GM15510 (cell line): ENCODE measurements around the gene SCD.

ENCODE experiments used
- POLR2A ChIP-seq: IDR thresholded peaks from 3 replicates; pipeline ENCODE4 v1.6.1; 2011; ENCODE audit warnings: borderline replicate concordance; ENCODE audit not compliant: insufficient read length; ENCODE audit errors: extremely low read depth

SCD gene

DNA sequence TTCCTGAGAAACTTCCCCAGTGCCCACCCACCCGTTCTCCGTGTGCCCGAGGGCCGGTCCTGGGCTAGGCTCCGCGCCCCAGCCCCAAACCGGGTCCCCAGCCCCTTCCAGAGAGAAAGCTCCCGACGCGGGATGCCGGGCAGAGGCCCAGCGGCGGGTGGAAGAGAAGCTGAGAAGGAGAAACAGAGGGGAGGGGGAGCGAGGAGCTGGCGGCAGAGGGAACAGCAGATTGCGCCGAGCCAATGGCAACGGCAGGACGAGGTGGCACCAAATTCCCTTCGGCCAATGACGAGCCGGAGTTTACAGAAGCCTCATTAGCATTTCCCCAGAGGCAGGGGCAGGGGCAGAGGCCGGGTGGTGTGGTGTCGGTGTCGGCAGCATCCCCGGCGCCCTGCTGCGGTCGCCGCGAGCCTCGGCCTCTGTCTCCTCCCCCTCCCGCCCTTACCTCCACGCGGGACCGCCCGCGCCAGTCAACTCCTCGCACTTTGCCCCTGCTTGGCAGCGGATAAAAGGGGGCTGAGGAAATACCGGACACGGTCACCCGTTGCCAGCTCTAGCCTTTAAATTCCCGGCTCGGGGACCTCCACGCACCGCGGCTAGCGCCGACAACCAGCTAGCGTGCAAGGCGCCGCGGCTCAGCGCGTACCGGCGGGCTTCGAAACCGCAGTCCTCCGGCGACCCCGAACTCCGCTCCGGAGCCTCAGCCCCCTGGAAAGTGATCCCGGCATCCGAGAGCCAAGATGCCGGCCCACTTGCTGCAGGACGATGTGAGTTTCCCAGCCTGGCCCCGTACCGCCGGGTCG, at the start of gene SCD:
Gene SCD, plus strand, starts transcription at position 469 of the 803 bp plus-strand sequence. Its CDS starts 272 bp downstream, at position 741.
- peak; percentile 86 for TF ChIP-seq POLR2A

DNA sequence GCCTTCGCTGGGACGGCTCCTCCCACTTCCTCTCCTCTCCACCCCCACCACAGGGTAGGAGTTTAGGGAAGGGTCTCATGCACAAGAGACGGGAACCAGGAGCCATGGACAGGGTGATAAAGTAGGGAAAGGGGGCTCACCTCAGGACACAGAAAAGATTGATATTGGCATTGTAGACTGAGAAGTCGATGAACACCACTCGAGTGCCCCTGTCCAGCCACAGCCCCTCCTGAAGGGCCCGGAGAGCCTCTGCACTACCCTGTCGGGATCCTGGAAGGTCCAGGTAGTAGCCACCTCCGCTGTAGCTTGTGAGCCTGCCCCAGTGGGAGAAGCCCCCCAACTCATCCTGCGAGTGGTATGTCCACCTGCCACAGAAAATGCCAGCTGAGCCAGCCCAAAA, 49.8 kb upstream of the SCD start:
- TF ChIP-seq POLR2A, result no peak

DNA sequence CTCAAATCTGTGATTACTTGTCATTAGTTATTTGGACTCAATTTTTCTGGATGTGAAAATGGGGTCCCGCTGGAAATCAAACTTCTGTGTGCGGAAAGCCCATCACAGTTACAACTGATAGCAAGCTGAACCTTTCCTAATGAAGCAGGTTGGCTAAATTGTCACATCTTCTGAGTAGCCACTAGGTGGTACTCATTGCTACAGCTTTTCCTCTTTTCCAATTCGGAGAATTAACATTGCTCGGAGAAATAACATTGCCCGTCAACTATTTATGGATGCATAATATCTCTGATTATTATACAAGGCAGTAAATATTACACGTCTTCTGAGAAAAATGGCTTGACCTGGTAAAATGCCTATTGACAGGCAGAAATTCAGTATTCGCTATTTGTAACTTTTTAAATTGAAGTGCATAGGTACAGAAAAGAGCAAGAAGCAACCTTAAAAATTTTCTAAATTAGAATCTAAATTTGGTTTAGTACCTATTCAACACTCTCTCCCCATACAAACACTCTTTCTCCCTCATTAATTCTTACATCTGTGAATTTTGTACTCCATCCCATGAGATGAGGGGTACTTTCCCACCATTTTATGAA, 43.2 kb upstream of the SCD start:
- no peak for TF ChIP-seq POLR2A

DNA sequence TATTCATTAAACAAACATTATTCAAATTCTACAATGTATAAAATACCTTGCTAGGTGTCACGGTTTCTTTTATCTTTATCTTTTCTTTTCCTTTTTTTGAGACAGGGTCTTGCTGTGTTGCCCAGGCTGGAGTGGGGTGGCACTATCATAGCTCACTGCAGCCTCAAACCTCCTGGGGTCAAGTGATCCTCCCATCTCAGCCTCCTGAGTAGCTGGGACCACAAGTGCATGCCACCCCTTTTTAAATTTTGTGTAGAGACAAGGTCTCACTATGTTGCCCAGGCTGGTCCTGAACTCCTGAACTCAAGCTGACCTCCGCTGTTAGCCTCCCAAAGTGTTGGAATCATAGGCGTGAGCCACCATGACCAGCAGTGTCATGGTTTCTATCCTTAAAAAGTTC, 42.6 kb upstream of the SCD start:
- TF ChIP-seq POLR2A, result no peak

DNA sequence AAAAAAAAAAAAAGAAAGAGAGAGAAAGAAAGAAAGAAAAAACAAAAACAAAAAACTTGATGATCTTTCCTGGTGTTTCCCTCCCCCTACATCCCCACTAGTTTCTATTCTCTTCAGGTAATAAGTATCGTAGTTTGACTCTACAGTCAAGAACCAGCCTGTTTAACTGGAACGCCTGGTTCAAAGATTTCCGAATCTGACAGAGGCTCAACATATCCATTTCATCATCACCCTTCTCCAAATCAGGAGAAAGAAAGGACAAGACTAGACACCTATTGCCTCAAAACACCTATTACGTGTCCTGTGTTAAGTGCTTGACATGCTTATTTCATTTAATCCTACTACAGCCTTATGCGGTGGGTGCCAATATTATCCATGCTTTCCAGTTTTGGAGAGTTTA, 40.2 kb upstream of the SCD start:
- TF ChIP-seq POLR2A, result no peak

DNA sequence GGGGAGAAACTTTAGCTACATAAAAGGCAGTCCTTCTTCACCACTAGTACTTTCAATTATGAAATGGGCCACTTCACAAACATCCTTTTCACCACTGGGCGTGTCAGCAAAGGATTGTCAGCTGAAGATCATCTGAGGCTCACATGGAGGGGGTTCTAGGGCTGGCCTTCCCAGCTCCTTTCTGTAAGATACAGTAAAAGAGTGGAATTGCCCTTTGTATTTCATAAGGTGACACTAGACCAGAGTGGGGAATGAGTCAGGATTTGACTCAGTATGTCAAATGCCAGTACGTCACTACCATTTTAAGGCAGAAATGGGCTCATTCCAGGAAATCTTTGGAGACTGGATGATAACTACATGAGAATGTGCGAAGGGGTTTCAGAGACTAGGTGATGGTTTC, 39.3 kb upstream of the SCD start:
- TF ChIP-seq POLR2A, result no peak

DNA sequence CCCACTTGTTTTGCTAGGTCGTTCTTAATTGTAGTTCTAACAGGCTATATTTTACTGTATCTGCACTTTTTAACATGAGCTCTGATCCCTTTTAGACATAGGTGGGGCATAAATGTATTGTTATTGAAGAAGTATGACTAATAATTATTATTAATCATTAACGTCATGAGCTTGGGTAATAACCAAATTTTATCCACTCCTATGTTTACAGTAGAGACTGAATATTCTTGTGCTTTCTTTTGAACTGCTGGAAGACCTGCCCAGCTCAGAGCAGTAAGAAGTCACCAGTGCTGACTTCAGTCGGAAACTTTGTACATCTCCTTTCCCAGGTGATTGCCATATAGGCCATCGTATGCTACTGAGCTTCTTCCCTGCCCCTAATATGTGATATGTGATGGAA, 35.7 kb upstream of the SCD start:
- TF ChIP-seq POLR2A, result no peak

DNA sequence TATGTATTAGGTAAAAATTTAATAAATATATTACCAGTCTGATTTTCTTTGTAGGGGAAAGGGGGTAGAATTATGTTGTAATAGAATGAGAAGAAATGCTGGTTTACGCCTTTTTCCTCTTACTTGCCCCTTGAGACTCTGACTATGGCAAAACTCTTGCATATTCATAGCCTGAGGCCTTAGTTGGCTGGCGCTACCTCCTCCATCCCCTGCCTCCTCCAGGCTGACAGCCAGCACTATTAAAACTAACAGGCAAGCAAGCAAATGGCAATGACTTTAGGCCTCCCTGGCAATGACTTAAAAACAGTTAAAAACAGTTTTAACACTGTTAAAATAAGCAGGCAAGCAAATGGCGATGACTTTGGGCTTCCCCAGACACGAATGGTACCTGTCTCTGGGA, 31.4 kb upstream of the SCD start:
- TF ChIP-seq POLR2A, result no peak

DNA sequence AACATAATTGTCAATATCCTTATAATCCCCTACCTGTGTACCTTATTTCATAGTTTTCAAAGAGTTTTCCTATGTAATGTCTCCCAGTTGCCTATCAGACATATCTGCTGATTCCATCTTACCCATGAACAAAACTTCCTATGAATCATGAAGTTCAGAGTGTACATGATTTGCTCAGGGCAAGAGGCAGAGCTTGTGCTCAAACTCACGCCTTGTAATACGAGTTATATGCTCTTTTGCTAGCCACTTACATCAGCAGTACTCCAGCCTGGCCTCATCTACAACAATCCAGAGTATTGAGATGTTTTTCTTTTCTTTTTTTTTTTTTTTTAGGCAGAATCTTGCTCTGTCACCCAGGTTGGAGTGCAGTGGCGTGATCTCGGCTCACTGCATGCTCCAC, 28.8 kb upstream of the SCD start:
- TF ChIP-seq POLR2A, result no peak

DNA sequence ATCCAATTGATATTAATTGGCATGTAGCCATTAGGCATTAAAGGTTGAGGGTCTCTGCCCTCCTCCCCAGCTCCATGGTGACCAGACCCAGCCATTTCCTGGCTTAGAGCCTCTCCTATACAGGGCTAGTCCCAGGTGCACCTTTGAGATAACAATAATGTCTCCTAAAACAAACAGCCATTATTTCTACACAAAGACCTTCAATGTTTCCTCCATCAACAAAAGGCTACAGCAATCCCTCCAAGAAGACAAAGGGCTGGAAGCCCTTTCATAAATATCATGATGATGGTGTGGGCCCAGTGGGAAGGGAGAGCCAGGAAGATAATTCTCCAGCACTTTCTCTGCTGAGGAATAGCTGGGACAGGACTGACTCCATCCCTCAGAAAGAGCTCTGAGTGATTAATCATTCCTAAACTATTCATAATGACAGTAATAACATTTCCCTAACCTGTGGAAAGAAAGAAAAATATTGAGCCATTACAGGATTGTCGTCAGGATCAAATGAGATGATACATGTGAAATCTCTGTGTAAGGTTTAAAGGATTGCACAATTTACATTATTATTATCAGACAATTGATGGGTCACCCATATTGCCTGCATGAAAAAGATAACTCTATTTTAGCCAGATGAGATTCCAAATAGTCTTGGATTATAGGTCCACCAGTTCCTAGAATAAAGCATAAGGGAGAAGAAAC, 27.2 kb upstream of the SCD start:
- no peak for TF ChIP-seq POLR2A

DNA sequence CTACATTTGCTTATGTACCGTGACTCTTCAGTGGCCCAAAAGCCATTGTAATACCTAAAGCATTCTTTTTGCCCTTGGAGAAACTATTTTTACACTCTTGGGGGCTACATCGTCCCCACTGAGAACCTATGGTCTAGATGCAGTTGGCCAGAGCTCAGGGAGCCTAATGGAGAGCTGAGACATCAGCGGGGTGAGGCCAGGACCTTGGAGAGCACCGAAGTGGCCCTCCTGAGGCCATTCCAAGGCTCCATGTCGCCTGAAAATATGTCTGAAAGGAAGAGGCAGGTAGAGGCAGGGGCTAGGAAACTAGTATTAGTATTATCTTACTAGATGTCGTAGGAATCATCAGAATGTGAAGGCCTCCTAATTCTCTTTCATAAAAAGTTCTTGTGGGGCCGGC, 21.9 kb upstream of the SCD start:
- no peak for TF ChIP-seq POLR2A

DNA sequence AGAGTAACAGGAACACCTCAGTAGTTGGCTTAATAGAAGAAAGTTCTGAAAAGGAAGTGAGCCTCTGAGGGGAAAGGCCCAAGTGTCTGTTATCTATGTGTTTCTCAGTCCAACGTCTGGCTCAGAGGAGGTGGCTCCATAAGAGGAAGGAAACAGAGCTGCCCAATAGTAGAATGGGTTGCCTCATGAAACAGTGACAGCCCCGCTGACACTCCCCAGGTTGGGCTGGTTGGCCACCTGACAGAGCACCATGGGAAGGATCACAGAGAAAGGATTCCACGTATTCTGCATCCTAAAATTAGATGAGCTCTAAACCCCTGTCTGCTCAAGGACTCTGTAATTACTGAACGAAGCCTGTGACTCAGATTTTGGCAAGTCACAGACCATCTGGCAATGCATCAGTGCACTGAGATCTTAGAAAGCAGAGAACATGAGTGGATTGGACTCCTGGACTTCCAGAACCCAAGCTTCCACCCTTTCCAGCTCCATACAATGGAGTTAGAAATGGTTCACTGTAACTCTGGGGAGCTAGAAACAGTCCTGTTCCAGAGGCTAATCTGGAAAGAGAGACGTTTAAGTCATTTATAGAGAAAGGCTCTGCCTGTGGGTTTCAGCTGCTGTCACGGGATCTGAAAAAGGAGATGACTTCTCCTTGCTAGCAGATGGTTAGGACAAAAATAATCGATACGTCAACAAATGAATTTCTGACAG, 19.9 kb upstream of the SCD start:
- peak; percentile 23 for TF ChIP-seq POLR2A

DNA sequence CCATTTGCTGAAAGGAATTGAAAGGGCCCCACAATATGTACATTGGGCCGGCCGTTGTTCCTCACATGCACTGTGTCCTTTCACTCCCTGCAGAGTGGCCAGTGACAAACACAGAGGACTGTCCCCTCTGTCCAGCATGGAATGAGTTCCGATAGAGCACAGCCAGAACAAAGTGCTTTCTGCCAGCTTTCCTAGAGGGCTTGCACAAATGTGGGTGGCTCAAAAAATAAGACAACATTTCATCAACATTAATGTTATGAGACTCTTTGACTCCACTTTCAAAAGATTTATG, 19.4 kb upstream of the SCD start:
- TF ChIP-seq POLR2A, result no peak

DNA sequence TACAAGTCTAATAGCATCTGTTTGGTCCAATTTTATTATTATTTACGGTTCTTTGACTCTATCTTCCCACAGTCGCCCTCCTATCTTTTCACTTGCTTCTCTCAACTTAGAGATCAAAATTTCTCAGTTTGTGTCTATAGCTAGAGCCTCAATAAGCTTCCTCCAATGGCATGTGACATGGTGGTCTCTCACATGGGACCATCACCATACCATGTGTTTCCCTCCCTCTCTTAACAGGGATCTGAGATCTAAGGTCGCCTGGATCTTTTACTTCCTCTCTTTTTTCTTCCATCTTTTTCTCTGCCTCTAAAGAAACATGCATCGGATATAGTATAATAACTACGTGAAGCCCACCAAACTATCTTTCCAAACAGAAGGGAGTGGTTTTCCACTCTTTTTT, 18.8 kb upstream of the SCD start:
- TF ChIP-seq POLR2A, result no peak

DNA sequence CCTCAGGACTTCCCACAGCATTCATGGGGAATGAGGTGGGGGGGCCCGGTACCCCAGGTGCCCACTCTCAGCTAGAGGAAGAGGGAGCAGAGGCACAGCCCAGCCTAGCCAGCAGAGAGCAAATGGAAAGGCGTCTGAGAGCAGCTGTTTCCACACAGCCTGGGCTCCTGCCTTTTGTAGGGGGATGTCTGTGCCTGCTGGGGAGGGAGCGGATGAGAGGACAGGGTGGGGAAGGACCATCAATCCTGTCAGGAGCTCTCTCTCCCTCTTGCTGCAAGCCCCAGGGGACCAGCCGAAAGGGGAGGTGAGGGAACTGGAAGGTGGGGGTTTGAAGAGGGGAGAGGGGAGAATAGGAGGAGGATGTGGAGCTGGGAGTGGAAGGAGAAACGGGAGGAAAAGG, 17.0 kb upstream of the SCD start, which contains the start of gene PKD2L1:
Gene PKD2L1, minus strand, starts transcription at position 150 of the 400 bp plus-strand sequence. Its CDS starts 125 bp downstream, at position 25.
- no peak for TF ChIP-seq POLR2A
